NT2/D1 (cell line): ENCODE data around the gene MYPOP.

Experiments
- SUZ12 ChIP-seq: IDR thresholded peaks from 2 replicates; pipeline ENCODE4 v1.6.1; 2011; ENCODE audit not compliant: insufficient read length, insufficient read depth; ENCODE audit errors: extremely low read depth
- YY1 ChIP-seq: IDR thresholded peaks from 2 replicates; pipeline ENCODE4 v1.6.1; 2011; ENCODE audit not compliant: insufficient read length, insufficient read depth
- ZNF274 ChIP-seq: IDR thresholded peaks from 2 replicates; pipeline ENCODE4 v1.6.1; 2011; ENCODE audit warnings: mild to moderate bottlenecking, low read depth, low read length

DNA sequence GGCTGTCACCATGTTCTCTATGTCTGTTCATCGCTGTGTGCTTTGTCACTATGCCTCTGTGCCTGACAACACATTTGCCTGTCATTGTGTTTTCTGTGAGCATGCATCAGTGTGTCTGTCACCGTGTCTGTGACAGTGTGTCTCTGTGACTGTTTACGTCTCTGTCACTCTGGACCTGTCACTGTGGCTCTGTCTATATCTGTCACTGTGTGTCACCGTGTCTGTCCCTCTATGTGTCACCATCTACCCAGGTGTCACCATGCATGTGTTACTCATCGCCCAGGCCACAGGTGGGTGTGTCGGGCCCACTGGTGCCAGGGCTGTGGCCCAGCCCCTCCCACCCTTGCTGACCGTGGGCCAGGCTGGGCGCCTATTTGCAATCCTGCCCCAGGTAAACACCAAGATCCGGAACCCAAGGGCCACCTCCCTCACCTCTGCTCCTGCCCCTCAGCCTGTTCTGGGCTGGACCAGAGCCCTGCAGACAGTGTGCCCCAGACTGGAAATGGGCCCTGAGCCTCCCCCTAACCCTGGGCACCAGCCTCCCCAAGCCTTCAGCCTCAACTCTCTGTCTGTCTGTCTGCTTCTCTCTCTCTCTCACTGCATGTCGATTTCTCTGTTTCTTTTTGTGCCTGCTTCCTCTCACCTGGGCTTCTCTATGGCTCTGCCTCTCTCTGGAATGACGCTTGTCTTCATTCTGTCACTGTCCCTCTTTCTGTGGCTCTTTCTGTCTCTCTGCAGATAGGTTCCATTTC, 24.2 kb downstream of the MYPOP start:
- TF ChIP-seq SUZ12: no peak
- TF ChIP-seq YY1: no peak
- TF ChIP-seq ZNF274: no peak
